Measurements from ENCODE around the gene ZNF213. TPM values are rescaled to one million over a fixed set of nuclear protein-coding genes. Genes with fewer than 3 reads are reported as not detected.

Gene ZNF213
- total RNA-seq, 1 experiment from 2014 or later, result 15.9 TPM

DNA sequence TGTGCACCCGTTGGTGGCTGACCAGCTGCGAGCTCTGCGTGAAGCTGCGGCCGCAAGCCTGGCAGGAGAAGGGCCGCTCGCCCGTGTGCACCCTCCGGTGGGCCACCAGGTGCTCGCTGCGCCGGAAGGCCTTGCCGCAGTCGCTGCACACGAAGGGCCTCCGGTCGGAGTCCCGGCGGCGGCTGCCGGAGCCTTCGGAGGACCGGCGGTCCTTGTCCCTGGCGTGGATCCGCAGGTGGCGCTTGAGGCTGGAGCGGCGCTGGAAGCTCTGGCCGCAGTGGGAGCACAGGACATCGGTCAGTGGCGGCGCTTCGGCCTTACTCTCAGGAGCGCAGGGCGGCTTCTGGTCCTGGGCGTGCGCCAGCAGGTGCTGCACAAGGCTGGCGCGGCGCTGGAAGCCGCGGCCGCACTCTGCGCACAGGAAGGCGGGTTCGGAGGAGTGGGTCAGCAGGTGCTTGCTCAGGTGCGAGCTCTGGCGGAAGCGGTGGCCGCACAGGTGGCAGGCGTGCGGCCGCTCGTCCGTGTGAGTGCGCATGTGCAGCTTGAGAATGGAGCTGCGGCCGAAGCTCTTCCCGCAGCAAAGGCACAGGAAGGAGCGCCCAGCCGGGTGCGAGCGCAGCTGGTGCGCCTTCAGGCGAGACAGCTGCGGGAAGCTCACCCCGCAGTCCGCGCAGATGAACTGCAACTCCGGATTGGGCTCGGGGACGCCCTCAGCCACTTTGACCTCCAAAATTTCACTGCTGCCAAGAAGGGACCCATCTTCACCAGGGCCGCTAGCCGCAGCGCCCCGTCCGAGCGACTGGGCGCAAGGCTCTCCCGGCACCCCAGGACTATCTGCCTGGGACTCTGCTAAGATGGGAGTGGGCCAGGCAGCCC lies 44.9 kb upstream of the ZNF213 start:
- BruUV-seq (replicated peaks), result no TSS peak

DNA sequence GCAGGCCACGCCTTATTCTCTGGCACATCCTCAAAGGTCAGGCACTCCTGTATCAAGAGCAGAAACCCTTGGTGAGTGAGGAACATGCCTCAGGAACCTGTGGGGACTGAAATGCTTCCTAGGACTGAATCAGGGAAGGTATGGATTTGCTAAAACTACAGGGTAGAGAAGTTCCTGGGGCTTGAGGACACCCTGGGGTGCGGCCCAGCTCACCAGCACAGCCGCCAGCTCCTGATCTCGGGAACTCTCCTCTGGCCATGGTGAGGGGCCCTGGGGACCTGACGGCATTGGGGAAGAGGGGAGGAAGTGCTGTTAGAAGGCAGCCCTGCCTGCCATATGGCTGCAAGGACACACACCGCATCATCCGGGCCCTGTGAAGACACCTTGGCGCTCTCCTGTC lies 43.3 kb upstream of the ZNF213 start:
- Histone ChIP-seq H3K9me2 (ENCODE audit: insufficient read depth) (no peaks in the 10 kb centered on the region), H3F3A (ENCODE audit: insufficient read depth, low read depth) (no peaks in the 10 kb centered on the region; the same call in 1 of the 2 replicates), H3K27ac (no peak overlapping the region), H3K36me3 (ENCODE audit: low read depth) (no peaks in the 10 kb centered on the region), H3K27me3 (ENCODE audit: insufficient read depth, low read depth) (no peaks in the 10 kb centered on the region), H2AFZ (no peak overlapping the region), H3K4me2 (no peak overlapping the region), H3K4me3 (no peak overlapping the region), H3K79me2 (ENCODE audit: low read depth) (no peaks in the 10 kb centered on the region), H3K4me1 (replicated peaks; ENCODE audit: insufficient read depth) (peaks cover 5% of the 10 kb centered on the region; the same call in 1 of the 2 replicates), H4K20me1 (ENCODE audit: insufficient read depth) (no peaks in the 10 kb centered on the region), H3K9me3 (ENCODE audit: insufficient read depth, low read depth) (no peaks in the 10 kb centered on the region)
- DNase-seq, result no peak
- intact Hi-C loops (cut with micrococcal nuclease; ENCODE audit: unreplicated experiment), result no loop called here
- POLR2A ChIA-PET (ENCODE audit: unreplicated experiment), result interaction anchor here (0.6 kb wide), 1 partner anchor 43 kb away, joined by 5 read pairs; the partner anchor contains the start of gene ZNF213
- CTCF ChIA-PET, result no interaction called here
- BruUV-seq (replicated peaks), result no TSS peak
- TF ChIP-seq CTCF (conservative IDR thresholded peaks at IDR 0.05), result no peak
- TF ChIP-seq EZH2 (IDR thresholded peaks at IDR 0.05; ENCODE audit: low read depth), result no peak

More for the DNA sequence above, 44.9 kb upstream of the ZNF213 start:
- intact Hi-C loops (cut with micrococcal nuclease; ENCODE audit: unreplicated experiment), result no loop called here
- Histone ChIP-seq H3K4me2 (no peak overlapping the region), H2AFZ (no peak overlapping the region), H4K20me1 (ENCODE audit: insufficient read depth) (no peaks in the 10 kb centered on the region), H3K27me3 (ENCODE audit: insufficient read depth, low read depth) (no peaks in the 10 kb centered on the region), H3F3A (ENCODE audit: insufficient read depth, low read depth) (no peaks in the 10 kb centered on the region), H3K4me3 (no peak overlapping the region), H3K79me2 (ENCODE audit: low read depth) (no peaks in the 10 kb centered on the region), H3K9me3 (ENCODE audit: insufficient read depth, low read depth) (no peaks in the 10 kb centered on the region), H3K9me2 (ENCODE audit: insufficient read depth) (no peaks in the 10 kb centered on the region), H3K4me1 (replicated peaks; ENCODE audit: insufficient read depth) (no peaks in the 10 kb centered on the region), H3K36me3 (ENCODE audit: low read depth) (no peaks in the 10 kb centered on the region), H3K27ac (no peak overlapping the region)
- ChIA-PET POLR2A (ENCODE audit: unreplicated experiment) (no interaction called here), CTCF (no interaction called here)
- no peak for TF ChIP-seq CTCF (conservative IDR thresholded peaks at IDR 0.05)
- no peak for TF ChIP-seq EZH2 (IDR thresholded peaks at IDR 0.05; ENCODE audit: low read depth)
- no peak for DNase-seq

DNA sequence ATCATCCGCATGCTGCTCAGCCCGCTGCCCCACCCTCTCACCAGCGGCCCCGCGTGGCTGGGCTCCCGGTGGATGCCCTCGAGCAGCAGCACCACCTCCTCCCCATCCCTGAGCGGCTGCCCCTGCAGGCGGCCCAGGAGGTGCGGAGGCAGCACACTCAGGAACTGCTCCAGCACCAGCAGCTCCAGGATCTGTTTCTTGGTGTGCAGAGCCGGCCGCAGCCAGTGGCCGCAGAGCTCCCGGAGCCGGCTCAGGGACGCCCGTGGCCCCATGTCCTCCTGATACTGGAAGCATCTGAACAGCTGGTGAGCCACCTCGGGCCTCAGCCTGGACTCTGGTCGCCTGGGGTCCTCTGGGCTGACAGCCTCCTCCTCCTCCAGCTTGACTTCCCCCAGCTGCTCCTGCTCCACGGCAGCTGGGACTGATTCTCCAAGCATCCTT lies 42.3 kb upstream of the ZNF213 start:
- Histone ChIP-seq H3K9me3 (ENCODE audit: insufficient read depth, low read depth) (no peaks in the 10 kb centered on the region), H3K4me1 (replicated peaks; ENCODE audit: insufficient read depth) (peaks cover 5% of the 10 kb centered on the region; the same call in 1 of the 2 replicates), H3K9me2 (ENCODE audit: insufficient read depth) (no peaks in the 10 kb centered on the region), H3K27me3 (ENCODE audit: insufficient read depth, low read depth) (no peaks in the 10 kb centered on the region), H3K4me2 (no peak overlapping the region), H3K36me3 (ENCODE audit: low read depth) (no peaks in the 10 kb centered on the region), H3K79me2 (ENCODE audit: low read depth) (no peaks in the 10 kb centered on the region), H2AFZ (no peak overlapping the region), H3F3A (ENCODE audit: insufficient read depth, low read depth) (no peaks in the 10 kb centered on the region; the same call in none of the 2 replicates), H4K20me1 (ENCODE audit: insufficient read depth) (no peaks in the 10 kb centered on the region), H3K4me3 (no peak overlapping the region), H3K27ac (no peak overlapping the region)
- DNase-seq, result no peak
- POLR2A ChIA-PET (ENCODE audit: unreplicated experiment), result no interaction called here
- no TSS peak for BruUV-seq (replicated peaks)
- CTCF ChIA-PET, result no interaction called here
- intact Hi-C loops (cut with micrococcal nuclease; ENCODE audit: unreplicated experiment), result no loop called here
- TF ChIP-seq CTCF (conservative IDR thresholded peaks at IDR 0.05) (no peak), EZH2 (IDR thresholded peaks at IDR 0.05; ENCODE audit: low read depth) (no peak)
